ENCODE data around the gene HSPA12A. TPM values are rescaled to one million over a fixed set of nuclear protein-coding genes. Genes with fewer than 3 reads are reported as not detected.
"Not testable (repeated sequence)": the region's sequence is repeated elsewhere in the genome, so short reads cannot be mapped to it uniquely, and the experiment has no call there.

Gene HSPA12A
- polyA plus RNA-seq, 1 experiment: 7.9 TPM

DNA sequence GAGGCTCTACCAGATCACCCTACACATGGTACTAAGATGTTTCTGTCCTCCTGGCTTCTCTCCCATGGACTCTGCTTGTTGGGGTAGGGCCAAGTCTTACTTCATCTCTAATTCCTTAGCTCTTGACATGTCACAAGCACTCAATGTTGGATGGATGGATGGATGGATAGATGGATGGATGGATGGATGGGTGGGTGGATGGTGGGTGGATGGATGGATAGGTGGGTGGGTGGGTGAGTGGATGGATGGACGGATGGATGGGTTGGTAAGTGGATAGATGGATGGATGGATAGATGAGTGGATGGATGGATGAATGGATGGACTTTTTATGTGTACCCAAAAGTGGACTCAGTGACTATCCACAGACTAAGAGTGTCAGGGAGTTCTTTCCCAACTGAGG lies 28.5 kb downstream of the HSPA12A start:
- no peaks in the 10 kb centered on the region for H3K27me3 ChIP-seq (ENCODE audit: control insufficient read depth, insufficient read depth, low read length)
- H3K36me3 ChIP-seq (ENCODE audit: control insufficient read depth, insufficient read depth, low read length): no peaks in the 10 kb centered on the region
- ChIA-PET CTCF (no interaction called here), POLR2A (no interaction called here)
- no peak overlapping the region for H3K4me3 ChIP-seq (ENCODE audit: low read depth, low read length)
- TF ChIP-seq, protein P1, sequence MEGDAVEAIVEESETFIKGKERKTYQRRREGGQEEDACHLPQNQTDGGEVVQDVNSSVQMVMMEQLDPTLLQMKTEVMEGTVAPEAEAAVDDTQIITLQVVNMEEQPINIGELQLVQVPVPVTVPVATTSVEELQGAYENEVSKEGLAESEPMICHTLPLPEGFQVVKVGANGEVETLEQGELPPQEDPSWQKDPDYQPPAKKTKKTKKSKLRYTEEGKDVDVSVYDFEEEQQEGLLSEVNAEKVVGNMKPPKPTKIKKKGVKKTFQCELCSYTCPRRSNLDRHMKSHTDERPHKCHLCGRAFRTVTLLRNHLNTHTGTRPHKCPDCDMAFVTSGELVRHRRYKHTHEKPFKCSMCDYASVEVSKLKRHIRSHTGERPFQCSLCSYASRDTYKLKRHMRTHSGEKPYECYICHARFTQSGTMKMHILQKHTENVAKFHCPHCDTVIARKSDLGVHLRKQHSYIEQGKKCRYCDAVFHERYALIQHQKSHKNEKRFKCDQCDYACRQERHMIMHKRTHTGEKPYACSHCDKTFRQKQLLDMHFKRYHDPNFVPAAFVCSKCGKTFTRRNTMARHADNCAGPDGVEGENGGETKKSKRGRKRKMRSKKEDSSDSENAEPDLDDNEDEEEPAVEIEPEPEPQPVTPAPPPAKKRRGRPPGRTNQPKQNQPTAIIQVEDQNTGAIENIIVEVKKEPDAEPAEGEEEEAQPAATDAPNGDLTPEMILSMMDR (IDR thresholded peaks at IDR 0.05; ENCODE audit: insufficient read depth, low read depth, low read length): no peak
- no peak for DNase-seq (ENCODE audit: low read depth)

DNA sequence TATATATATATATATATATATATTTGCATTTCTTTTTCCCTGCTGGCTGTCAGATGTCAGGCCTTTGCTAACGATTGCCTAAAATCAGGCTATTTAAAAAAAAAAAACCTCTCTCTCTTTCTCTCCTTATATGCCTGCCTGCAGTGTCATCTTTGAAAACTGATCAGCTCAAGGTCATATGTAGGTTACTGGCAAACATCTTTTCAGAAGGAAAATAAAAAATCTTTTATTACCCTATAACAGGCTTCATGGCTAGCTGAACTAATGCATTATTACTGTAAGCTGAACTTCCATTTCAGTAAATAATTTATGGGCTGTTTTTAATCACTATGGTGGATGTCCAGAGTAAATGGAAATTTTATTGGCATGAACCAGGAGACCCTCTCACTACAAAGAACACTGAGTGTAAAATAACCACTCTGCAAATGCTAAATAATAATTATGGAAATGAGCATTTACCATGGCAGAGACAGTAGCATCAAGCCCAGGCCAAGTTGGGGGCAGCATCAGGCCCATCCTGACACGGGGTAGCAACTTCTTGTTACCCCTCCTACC lies 29.3 kb downstream of the HSPA12A start:
- CTCF ChIA-PET: interaction anchor here (0.7 kb wide), 1 partner anchor 457 kb away, joined by 9 read pairs; no protein-coding TSS in a partner anchor
- Histone ChIP-seq H3K36me3 (ENCODE audit: control insufficient read depth, insufficient read depth, low read length) (no peaks in the 10 kb centered on the region), H3K27me3 (ENCODE audit: control insufficient read depth, insufficient read depth, low read length) (no peaks in the 10 kb centered on the region), H3K4me3 (ENCODE audit: low read depth, low read length) (no peak overlapping the region)
- POLR2A ChIA-PET: no interaction called here
- TF ChIP-seq, protein P1 (IDR thresholded peaks at IDR 0.05; ENCODE audit: insufficient read depth, low read depth, low read length): no peak
- no peak for DNase-seq (ENCODE audit: low read depth)

DNA sequence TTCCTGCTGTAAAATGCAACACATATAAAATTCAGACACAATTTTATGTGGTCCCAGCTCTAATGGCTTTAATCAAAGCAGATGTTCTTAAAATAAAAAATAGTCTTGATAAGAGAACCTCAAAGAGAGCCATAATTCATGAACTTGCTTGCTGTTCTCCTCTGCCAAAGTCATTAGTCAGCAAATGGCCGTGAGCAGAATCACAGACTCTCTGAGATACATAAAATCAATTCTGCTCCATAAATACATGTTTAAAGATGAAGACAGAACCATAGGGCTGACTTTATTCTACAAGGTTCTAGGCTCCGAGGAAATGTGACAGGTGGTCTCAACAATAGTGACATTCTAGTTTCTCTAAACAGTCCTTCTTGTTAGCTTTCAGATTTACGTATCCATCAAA lies 29.8 kb downstream of the HSPA12A start:
- no peaks in the 10 kb centered on the region for H3K36me3 ChIP-seq (ENCODE audit: control insufficient read depth, insufficient read depth, low read length)
- H3K27me3 ChIP-seq (ENCODE audit: control insufficient read depth, insufficient read depth, low read length): no peaks in the 10 kb centered on the region
- no peak overlapping the region for H3K4me3 ChIP-seq (ENCODE audit: low read depth, low read length)
- ChIA-PET CTCF (no interaction called here), POLR2A (no interaction called here)
- TF ChIP-seq, protein P1 (IDR thresholded peaks at IDR 0.05; ENCODE audit: insufficient read depth, low read depth, low read length): no peak
- DNase-seq (ENCODE audit: low read depth): no peak

DNA sequence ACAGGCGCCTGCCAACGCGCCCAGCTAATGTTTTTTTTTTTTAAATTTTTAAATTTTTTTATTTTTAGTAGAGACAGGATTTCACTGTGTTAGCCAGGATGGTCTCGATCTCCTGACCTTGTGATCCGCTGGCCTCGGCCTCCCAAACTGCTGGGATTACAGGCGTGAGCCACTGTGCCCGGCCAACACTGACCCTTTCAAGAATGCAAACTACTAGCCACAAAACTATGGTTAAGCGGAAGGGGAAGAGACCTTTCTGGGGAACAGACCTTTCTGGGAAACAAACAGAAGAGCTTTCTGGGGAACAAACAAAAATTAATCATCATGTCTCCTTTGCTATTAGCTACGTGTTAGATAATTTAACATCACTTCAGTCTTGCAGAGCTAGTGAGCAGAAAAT lies 30.6 kb downstream of the HSPA12A start:
- CTCF ChIA-PET: interaction anchor here (1.1 kb wide), 1 partner anchor 29 kb away, joined by 5 read pairs; no protein-coding TSS in a partner anchor
- H3K4me3 ChIP-seq (ENCODE audit: low read depth, low read length); H3K36me3 ChIP-seq (ENCODE audit: control insufficient read depth, insufficient read depth, low read length); POLR2A ChIA-PET; H3K27me3 ChIP-seq (ENCODE audit: control insufficient read depth, insufficient read depth, low read length); DNase-seq (ENCODE audit: low read depth): not testable (repeated sequence)

DNA sequence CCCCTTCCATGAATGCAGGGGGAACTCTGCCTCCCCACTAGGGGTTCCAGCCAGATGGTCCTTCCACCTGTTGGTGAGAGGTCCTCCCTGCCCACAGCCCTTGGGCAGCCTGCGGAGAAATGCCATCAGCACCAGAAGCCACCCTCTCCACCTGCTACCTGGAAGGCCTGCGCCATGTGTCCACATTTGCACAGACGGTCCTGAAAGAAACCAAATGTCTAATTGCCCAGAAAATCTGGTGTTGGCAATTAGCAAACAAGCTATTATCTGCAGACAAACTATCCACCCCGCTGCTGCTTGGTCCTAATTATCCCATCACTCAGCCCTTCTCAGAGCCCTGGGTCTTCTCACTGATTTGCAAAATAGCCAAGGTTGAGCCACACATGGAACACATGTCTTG lies 32.3 kb downstream of the HSPA12A start:
- Histone ChIP-seq H3K36me3 (ENCODE audit: control insufficient read depth, insufficient read depth, low read length) (no peaks in the 10 kb centered on the region), H3K4me3 (ENCODE audit: low read depth, low read length) (no peak overlapping the region), H3K27me3 (ENCODE audit: control insufficient read depth, insufficient read depth, low read length) (no peaks in the 10 kb centered on the region)
- no peak for DNase-seq (ENCODE audit: low read depth)
- CTCF ChIA-PET: no interaction called here
- TF ChIP-seq, protein P1 (IDR thresholded peaks at IDR 0.05; ENCODE audit: insufficient read depth, low read depth, low read length): no peak
- POLR2A ChIA-PET: no interaction called here

DNA sequence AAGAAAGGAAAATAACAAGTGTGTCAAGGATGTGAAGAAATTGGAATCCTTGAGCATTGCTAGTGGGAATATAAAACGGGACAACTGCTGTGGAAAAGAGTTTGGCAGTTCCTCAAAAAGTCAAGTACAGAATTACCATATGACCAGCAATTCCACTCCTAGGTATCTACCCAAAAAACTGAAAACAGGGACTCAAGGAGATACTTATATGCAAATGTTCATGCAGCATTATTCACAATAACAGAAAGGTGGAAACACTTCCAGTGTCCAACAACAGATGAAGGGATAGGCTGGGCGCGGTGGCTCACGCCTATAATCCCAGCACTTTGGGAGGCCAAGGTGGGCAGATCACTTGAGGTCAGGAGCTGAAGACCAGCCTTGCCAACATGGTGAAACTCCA lies 33.5 kb downstream of the HSPA12A start:
- Histone ChIP-seq H3K27me3 (ENCODE audit: control insufficient read depth, insufficient read depth, low read length) (no peaks in the 10 kb centered on the region), H3K4me3 (ENCODE audit: low read depth, low read length) (no peak overlapping the region), H3K36me3 (ENCODE audit: control insufficient read depth, insufficient read depth, low read length) (peaks cover 1% of the 10 kb centered on the region; the same call in 1 of the 2 replicates)
- POLR2A ChIA-PET: no interaction called here
- TF ChIP-seq, protein P1 (IDR thresholded peaks at IDR 0.05; ENCODE audit: insufficient read depth, low read depth, low read length): no peak
- CTCF ChIA-PET: interaction anchor here (1.0 kb wide), 1 partner anchor 19 kb away, joined by 3 read pairs; no protein-coding TSS in a partner anchor
- no peak for DNase-seq (ENCODE audit: low read depth)

Data from BJ (cell line).